Placental pericyte (primary cell): ENCODE data around the gene WDR43. TPM values are rescaled to one million over a fixed set of nuclear protein-coding genes. Genes with fewer than 3 reads are reported as not detected.

ENCODE experiments used
- small RNA-seq: library from RNA; depleted of rRNA; stranded (forward); fragments of <200 nt; gene quantifications from one replicate; pipeline ENCODE3, GENCODE V24; 2012; ENCODE audit warnings: low replicate concordance
- total RNA-seq: library from RNA; depleted of rRNA; stranded (reverse); fragments of >200 nt; gene quantifications from 2 replicates; pipeline ENCODE4 v1.2.3, GENCODE V29; 2012

The WDR43 gene
- total RNA-seq = 73.3 and 120 TPM in 2 replicates

GRCh38 chr2:28894470-28895188 is at the start of gene WDR43:
Gene WDR43 (plus strand): TSS chr2:28894667. CDS start chr2:28894699, 32 bp downstream.

GRCh38 chr2:28870146-28870891 is 24.1 kb upstream of the WDR43 start, which contains the start of gene TRMT61B:
Gene TRMT61B (minus strand): TSS chr2:28870309. CDS start chr2:28870277, 32 bp downstream.

GRCh38 chr2:28981016-28981441 is 86.6 kb downstream of the WDR43 start, which contains the start of gene TOGARAM2:
Gene TOGARAM2 (plus strand): TSS chr2:28981298. CDS start chr2:28994835, 13,537 bp downstream.

Small RNAs within 50 kb of the gene (small RNA-seq; reads per million reads assigned to genes)
- gene RF00019 = not detected
- gene SNORD53 = 37.2 reads per million, percentile 98 among the genes with 10 or more reads in this experiment
- 10.1 reads per million, percentile 94 among the genes with 10 or more reads in this experiment for gene SNORD53B
- gene SNORD92 = 13.4 reads per million, percentile 95 among the genes with 10 or more reads in this experiment

Other genes starting within 250 kb of the WDR43 start
- 175 and 225 TPM in 2 replicates for gene PPP1CB, start 142.8 kb upstream of the WDR43 start, total RNA-seq
- gene SPDYA, start 83.8 kb upstream of the WDR43 start, total RNA-seq = 0.57 and 0.66 TPM in 2 replicates
- 10.9 and 13.7 TPM in 2 replicates for gene TRMT61B, start 24.4 kb upstream of the WDR43 start, total RNA-seq
- gene TOGARAM2, start 86.6 kb downstream of the WDR43 start, total RNA-seq = under 0.01 TPM in 2 replicates
- gene PCARE, start 179.9 kb downstream of the WDR43 start, total RNA-seq = not detected in 2 replicates
- 47.0 and 129 TPM in 2 replicates for gene CLIP4, start 220.7 kb downstream of the WDR43 start, total RNA-seq